ENCODE measurements around the gene UBE2J2. TPM values are rescaled to one million over a fixed set of nuclear protein-coding genes. Genes with fewer than 3 reads are reported as not detected.

UBE2J2 gene
- total RNA-seq, 4 donors from 2014 or later, result 31.3 to 42.3 (median 38.3) TPM

DNA sequence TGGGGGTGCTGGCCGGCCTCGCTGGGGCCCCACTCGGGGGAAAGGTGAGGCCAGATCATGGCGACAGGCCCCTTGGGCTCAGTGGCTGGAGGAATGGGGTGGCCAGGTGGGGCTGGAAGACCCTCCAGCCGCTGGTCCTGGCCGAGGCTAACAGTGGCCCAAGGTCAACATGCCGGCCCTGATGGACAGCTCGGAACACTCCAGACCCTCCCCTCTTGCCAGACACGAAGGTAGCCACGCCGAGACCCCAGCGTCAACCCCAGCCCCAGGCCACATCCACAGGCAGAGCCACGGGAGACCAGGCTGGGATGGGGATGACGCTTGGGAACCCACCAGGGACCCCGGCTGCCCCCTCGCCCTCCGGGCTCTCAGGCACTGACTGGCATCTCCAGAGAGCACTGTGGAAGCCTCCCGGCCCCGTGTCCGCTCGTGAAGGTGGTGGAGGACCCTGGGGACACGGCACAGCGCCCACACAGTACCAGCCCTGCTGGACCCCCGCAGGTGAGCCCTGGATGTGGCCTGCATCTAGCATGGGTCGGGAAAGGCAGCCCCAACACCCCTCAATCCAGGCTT, 26.2 kb downstream of the UBE2J2 start:
- Histone ChIP-seq H3K9me3 (no peaks in the 10 kb centered on the region), H3K27me3 (peaks cover 16 to 24% (median 21%) of the 10 kb centered on the region in 3 donors), H3K36me3 (no peaks in the 10 kb centered on the region), H3K4me3 (no peak overlapping the region), H3K27ac (no peak overlapping the region), H3K4me1 (no peaks in the 10 kb centered on the region)
- TF ChIP-seq, protein P1, sequence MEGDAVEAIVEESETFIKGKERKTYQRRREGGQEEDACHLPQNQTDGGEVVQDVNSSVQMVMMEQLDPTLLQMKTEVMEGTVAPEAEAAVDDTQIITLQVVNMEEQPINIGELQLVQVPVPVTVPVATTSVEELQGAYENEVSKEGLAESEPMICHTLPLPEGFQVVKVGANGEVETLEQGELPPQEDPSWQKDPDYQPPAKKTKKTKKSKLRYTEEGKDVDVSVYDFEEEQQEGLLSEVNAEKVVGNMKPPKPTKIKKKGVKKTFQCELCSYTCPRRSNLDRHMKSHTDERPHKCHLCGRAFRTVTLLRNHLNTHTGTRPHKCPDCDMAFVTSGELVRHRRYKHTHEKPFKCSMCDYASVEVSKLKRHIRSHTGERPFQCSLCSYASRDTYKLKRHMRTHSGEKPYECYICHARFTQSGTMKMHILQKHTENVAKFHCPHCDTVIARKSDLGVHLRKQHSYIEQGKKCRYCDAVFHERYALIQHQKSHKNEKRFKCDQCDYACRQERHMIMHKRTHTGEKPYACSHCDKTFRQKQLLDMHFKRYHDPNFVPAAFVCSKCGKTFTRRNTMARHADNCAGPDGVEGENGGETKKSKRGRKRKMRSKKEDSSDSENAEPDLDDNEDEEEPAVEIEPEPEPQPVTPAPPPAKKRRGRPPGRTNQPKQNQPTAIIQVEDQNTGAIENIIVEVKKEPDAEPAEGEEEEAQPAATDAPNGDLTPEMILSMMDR (IDR thresholded peaks at IDR 0.05 in 4 of 5, conservative IDR thresholded peaks at IDR 0.05 in 1 of 5), result no peak
- TF ChIP-seq POLR2A (IDR thresholded peaks at IDR 0.05), result no peak
- ATAC-seq (no peak), DNase-seq (no peak)
- intact Hi-C loops (cut with DNase I; ENCODE audit: low total_unique reads) (no loop called here), in situ Hi-C loops (cut with MboI; ENCODE audit: low sequenced_read_pairs in 4 of 4) (no loop called here)

DNA sequence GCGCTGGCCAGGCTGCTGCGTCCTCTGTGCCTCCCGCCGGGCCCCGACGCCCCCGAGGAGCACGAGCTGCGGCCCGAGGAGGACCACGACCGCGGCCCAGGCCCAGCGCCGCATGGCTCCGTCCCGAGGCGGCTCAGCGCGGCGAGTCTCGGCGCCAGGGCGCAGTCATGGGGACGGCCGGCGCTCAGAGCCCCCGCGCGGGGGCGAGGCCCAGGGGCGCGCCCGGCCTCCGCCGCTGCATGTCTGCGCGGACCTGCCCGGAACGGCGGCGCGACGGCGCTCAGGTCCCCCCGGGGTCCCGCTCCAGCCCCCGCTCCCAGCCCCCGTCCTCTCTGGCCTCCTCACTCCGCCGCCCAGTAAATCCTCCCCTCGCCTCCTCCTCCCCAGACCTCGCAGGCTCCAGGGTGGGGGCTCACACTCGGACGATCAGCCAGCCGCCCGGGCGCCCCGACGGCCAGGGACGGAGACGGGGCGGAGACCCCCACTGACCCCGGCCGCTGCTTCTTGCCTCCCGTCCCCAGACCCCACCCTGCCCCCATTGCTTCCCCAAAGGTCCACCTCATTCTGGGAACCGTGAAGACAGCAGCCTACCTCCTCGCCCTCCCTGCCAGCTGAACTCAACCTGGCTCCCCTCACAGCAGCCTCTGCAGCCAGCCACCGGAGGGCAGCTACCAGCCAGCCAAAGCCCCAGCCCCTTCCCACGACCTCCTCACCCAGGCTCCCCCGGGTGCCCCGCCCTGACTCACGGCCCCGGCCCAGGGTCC, 26.9 kb downstream of the UBE2J2 start, which contains the start of gene C1QTNF12:
Gene C1QTNF12 (minus strand): TSS at position 146 of the 764 bp plus-strand sequence. CDS start 32 bp downstream, at position 114.
- TF ChIP-seq, protein P1 (IDR thresholded peaks at IDR 0.05 in 4 of 5, conservative IDR thresholded peaks at IDR 0.05 in 1 of 5), result no peak
- TF ChIP-seq POLR2A (IDR thresholded peaks at IDR 0.05), result no peak
- Histone ChIP-seq H3K4me3 (no peak within 1 kb of the TSS), H3K9me3 (no peaks in the 10 kb centered on the region), H3K27ac (no peak within 1 kb of the TSS), H3K27me3 (peaks cover 16 to 24% (median 21%) of the 10 kb centered on the region in 3 donors), H3K36me3 (no peaks in the 10 kb centered on the region), H3K4me1 (no peaks in the 10 kb centered on the region)
- in situ Hi-C loops (cut with MboI; ENCODE audit: low sequenced_read_pairs in 4 of 4), result no loop called here
- ATAC-seq (no peak), DNase-seq (no peak)
- intact Hi-C loops (cut with DNase I; ENCODE audit: low total_unique reads), result no loop called here

DNA sequence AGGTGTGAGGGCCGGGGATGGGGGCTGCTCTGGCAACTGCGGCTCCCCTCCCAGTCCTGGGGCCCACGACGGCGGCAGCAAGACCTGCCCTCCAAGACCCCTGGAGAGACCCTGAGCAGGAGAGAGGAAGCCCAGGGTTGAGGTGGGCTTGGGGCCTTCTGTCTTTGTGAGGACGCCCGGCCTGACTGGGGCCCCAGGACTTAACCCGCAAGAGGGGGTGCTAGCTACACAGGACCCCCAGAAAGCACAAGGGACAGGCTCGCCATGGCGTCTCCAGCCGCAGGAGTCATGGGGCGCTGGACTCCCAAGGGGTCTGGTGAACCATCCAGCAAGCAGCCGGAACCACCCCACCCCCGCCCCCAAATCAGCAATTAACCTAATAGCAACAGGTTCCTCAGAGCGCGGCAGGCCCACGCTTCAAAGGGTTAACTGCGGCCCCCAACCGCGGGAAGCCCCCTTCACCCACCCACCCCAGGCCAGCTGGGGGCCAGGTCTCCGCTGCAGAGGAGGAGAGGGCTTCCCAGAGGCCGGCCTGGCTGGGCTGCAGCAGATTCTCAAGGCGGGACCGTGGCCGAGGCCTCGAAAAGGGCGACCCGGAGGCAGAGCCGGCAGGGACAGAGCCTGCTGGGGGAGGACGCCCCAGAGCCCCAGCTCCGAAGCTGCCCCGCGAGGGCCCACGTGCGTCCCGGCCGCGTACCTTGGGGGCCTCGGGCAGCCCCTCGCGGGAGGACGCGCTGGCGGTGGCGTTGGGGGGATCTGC, 27.7 kb downstream of the UBE2J2 start:
- DNase-seq (no peak), ATAC-seq (no peak)
- in situ Hi-C loops (cut with MboI; ENCODE audit: low sequenced_read_pairs in 4 of 4) (no loop called here), intact Hi-C loops (cut with DNase I; ENCODE audit: low total_unique reads) (no loop called here)
- Histone ChIP-seq H3K4me1 (no peaks in the 10 kb centered on the region), H3K27me3 (peaks cover 16 to 24% (median 21%) of the 10 kb centered on the region in 3 donors), H3K4me3 (no peak overlapping the region), H3K36me3 (no peaks in the 10 kb centered on the region), H3K27ac (no peak overlapping the region), H3K9me3 (no peaks in the 10 kb centered on the region)
- TF ChIP-seq POLR2A (IDR thresholded peaks at IDR 0.05), result no peak
- TF ChIP-seq, protein P1 (IDR thresholded peaks at IDR 0.05 in 4 of 5, conservative IDR thresholded peaks at IDR 0.05 in 1 of 5), result no peak

DNA sequence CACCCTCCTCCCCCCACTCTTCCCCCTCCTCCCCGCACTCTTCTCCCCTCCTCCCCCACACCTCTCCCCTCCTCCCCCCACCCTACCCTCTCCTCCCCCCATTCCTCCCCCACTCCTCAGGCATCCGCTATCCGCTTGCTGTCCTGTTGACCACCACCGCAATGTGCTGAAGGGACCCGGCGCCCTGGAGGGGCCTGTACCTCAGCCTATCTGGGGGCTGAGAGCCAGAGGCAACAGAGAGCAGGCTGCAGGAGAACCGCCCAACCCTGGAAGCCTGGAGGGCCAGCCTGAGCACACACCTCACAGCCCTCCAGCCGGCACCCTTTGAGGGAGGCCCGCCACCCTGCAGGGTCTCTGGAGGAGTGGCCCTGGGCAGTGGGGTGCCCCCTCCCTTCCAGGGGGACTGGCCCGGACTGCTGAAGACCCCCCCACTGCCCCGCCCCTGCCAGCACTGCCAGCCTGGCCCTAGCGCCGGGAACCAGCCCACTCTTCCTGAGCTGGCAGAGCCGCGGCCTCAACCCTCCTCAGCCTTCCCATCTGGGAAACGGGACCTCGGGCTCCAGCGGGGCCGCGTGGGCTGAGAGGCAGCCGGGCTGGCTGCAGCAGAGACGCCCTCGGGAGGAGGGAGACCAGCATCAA, 28.4 kb downstream of the UBE2J2 start:
- Histone ChIP-seq H3K4me3 (no peak overlapping the region), H3K9me3 (no peaks in the 10 kb centered on the region), H3K27ac (no peak overlapping the region), H3K36me3 (no peaks in the 10 kb centered on the region), H3K4me1 (no peaks in the 10 kb centered on the region), H3K27me3 (peaks cover 16 to 25% (median 21%) of the 10 kb centered on the region in 3 donors)
- no peak for ATAC-seq
- intact Hi-C loops (cut with DNase I; ENCODE audit: low total_unique reads), result no loop called here
- in situ Hi-C loops (cut with MboI; ENCODE audit: low sequenced_read_pairs in 4 of 4), result no loop called here
- no peak for DNase-seq
- no peak for TF ChIP-seq POLR2A (IDR thresholded peaks at IDR 0.05)
- TF ChIP-seq, protein P1 (IDR thresholded peaks at IDR 0.05 in 4 of 5, conservative IDR thresholded peaks at IDR 0.05 in 1 of 5), result no peak

Data from gastrocnemius medialis (tissue), 4 donors.